HG03159 (cell line): ENCODE results near the gene TTYH3.
"Not testable (repeated sequence)": the region's sequence is repeated elsewhere in the genome, so short reads cannot be mapped to it uniquely, and the experiment has no call there.

Source experiments
- ATAC-seq: cut with Tn5 transposase; IDR thresholded peaks from one replicate; pipeline ENCODE4 v1.9.1; 2021; ENCODE audit warnings: mild to moderate bottlenecking, moderate library complexity; ENCODE audit not compliant: unreplicated experiment

Gene TTYH3

GRCh38 chr7:2662273-2663120 lies 30.7 kb downstream of the TTYH3 start:
- ATAC-seq, result no peak

- no peak for ATAC-seq
Measured at GRCh38 chr7:2663121-2663886, 31.5 kb downstream of the TTYH3 start.

DNA sequence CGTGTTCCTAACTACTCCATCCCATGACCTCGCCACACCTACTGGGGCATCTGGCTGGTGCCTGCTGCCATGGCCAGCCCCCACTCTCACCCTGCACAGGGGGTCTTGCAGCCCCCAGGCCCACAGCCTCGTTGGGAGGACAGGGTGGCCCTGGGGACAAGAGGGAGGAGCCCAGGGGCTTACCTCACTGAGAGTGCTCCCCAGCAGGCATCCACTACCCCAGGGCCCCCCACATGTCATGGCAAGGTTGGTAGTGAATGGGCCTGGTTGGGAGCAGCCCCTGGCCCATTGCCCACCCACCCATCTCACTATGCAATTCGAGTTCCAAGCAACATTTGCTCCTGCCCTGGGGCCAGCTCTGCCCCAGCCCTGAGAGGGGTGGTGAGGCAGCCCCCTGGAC lies 32.2 kb downstream of the TTYH3 start:
- no peak for ATAC-seq

- ATAC-seq, result no peak
Measured at GRCh38 chr7:2665359-2665791, 33.6 kb downstream of the TTYH3 start.

DNA sequence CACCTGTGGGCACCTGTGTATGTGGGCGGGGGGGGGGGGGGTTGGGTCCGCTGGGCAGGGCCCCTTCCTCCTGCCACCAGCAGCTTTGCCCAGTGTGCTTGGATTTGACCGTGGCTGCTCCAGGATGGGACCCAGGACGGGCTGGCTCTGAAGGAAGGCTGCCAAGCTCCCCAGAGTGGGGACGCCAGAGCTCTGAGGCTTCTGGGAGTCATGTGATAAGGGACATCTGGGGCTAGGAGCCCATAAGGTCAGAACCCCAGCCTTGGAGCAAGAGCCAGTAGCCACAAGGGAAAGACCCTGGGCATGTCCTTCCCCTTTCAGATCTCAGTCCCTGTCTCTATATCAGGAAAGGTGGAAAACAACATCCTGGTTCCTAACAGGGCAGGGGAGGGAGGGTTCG lies 34.4 kb downstream of the TTYH3 start:
- ATAC-seq, result no peak

DNA sequence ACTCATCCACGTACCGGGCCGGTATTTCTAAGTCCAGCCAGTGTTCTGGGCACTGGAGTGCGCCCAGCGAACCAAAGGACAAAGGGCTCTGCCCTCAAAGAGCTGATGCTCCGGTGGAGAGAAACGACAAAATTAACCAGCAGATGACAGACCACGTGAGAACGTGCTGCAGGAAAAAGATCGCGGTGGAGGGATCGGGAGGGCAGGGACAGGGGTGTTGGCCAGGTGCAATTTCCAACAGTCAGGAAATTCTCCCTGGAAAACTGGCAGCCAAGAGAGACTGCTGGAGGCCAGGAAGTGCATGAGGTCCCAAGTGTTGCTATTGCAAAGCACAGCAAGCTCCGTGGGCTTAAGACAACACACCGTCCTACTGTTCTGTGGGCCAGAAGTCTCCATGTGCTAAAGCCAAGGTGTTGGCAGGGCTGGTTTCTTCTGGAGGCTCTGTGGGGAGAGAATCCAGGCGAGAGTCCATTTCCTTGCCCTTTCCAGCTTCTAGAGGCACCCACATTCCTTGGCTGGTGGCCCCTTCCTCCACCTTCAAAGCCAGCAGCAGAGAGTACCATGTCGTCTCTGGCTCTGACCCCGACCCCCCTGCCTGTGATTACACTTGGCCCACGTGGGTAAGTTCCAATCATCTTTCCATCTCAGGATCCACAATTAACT lies 34.9 kb downstream of the TTYH3 start:
- ATAC-seq, result no peak

GRCh38 chr7:2667843-2668242 lies 36.1 kb downstream of the TTYH3 start:
- ATAC-seq, result no peak

- ATAC-seq, result no peak
Measured at GRCh38 chr7:2668401-2668800, 36.6 kb downstream of the TTYH3 start.

- ATAC-seq, result no peak
Measured at GRCh38 chr7:2670171-2670570, 38.4 kb downstream of the TTYH3 start.

DNA sequence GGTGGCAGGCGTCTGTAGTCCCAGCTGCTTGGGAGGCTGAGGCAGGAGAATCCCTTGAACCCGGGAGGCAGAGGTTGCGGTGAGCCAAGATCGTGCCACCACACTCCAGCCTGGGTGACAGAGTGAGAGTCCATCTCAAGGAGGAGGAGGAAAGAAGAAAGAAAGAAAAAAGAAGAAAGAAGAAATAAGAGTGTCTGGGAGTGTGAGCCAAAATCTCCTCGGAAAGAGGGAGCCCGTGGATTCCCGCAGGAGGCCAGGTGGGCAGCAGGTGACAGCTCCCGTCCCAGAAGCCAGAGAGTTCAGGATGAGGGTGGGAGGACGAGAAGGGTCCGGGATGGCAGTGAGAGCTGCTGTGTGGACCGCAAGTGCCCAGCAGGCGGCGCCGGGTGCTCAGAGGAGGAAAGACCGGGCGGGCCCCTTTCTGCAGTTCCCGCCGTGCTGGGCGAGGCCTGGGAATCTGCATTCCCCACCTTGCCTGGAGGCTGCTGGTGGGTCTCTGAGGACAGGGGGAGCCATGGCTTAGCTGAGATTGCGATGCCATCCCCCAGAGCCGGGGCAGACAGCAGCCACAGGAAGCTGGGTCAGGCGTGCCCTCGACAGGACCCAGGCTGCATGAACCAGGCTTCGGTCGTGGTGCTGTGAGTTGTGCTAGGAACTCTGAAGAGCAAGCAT lies 39.1 kb downstream of the TTYH3 start:
- no peak for ATAC-seq

- ATAC-seq, result not testable (repeated sequence)
Measured at GRCh38 chr7:2673214-2673613, 41.4 kb downstream of the TTYH3 start.

DNA sequence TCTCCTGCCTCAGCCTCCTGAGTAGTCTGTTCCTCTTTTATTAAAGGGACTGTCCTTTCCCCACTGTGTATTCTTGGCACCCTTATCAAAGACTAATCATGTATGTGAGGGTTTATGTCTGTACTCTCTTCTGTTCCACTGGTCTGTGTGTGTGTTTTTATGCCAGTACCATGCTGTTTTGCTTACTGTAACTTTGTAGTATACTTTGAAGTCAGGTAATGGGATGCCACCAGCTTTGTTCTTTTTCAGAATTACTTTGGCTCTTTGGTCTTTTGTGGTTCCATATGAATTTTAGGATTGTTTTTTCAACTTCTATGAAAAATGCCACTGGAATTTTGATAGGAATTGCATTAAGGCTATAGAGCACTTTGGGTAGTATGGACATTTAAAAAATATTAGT lies 42.1 kb downstream of the TTYH3 start:
- no peak for ATAC-seq

GRCh38 chr7:2675256-2675764 lies 43.5 kb downstream of the TTYH3 start:
- no peak for ATAC-seq

DNA sequence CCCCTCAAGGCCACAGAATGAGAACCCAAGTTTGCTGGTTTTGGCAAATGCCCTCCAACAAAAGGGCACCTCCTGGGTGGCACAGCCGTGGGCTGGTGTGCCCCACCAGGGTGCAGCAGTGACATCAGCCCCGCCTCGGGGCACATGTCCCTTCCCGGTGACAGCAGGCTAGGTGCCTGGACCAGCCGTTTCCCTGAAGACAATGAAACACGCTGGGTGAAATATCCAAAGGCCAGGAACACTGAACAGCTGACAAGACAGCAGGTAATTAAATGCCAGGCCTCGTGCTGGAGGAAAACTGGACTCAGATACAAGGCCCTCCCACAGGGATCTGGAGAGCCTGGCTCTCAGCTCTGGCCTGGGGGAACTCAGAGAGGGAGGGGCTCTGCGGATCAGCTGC lies 44.8 kb downstream of the TTYH3 start:
- ATAC-seq, result not testable (repeated sequence)

- ATAC-seq, result not testable (repeated sequence)
Measured at GRCh38 chr7:2678454-2678853, 46.7 kb downstream of the TTYH3 start.

DNA sequence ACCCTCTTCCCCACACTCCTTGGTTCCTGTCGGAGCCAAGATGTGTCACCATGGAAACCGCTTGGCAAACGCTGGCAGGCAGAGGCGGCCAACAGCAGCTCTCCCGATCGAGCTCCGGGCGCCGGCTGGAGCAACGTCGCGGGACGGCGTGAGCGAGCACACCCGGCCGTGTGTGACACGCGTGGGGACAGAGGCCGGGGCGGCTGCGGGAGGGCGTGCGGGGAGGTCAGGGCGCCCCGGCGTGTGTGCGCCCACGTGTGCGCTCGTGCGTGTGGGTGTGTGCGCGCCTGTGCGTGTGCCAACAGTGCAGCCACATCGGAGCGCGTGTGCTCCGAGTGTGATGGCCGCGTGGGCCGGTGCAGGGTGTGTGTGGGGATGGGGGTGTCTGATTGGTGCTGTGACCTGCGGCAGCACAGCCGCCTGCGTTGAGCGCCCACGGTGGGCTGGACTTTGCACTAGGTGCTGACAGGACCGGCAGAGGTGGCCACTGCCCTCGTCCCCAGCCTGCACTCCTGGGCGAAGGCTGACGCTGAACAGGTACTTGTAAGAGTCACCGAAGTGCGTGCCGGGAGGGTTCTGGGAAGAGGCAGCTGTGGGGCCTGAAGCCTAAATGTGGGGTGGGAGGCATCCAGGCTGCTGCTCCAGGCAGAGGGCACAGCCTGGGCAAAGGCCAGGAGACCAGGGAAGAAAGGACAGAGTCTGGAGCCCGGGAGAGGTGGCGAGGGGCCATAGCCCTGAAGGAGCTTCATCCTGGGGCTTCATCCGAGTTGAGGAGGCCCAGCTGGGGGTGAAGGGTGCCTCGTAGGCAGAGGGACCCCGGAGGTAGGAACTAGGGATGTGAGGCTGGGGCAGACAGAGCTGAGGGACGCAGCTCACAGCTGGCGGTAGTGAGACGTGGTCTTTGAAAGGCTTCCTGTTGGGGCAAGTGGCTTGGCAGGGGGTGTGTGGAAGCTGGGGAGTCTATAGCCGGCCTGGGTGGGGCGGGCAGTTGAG lies 47.6 kb downstream of the TTYH3 start:
- ATAC-seq, result not testable (repeated sequence)

DNA sequence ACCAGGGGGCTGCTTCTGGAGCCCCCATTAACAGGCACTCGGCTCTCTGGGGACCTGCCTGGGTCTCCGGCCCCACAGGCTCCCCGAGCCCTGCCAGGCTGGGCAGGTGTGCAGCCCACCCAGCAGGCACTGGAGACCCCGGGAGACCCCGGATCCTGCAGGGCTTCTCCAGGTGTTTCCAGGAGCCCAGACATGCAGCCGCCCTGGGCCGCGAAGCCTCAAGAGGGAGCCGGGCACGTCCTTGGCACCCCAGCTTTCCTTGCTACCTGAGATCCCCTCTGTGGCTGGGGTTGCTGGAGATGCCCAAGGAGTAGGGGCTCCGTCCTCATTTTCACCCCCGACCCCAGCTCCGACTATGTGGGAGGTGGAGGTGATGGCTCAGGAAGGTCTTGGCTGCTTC lies 48.5 kb downstream of the TTYH3 start:
- ATAC-seq, result no peak

DNA sequence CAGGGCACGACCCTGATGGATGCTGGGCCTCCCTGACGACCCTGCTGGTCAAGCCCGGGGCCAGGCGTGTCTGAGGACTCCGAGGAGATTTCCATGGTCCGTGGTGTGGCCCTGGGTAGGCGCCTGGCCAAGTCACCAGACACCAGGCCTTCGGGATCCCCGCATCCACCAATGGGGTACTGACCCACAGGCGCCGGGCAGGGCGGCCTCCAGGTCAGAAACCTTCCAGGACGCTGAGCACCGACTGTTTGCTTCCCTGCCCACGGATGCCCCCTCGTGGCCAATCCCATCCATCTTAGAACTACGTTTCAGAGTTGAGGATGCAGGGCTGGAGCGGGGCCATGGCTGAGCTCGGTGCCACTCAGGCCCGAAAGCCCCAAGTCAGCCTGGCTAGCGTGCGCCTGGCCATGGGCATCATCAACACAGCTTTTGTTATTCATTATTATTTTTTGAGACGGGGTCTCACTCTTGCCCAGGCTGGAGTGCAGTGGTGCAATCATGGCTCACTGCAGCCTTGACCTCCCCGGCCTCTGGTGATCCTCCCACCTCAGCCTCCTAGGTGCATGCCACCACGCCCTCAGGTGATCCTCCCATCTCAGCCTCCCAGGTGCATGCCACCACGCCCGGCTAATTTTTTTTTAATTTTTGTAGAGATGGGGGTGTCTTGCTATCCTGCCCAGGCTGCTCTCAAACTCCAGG lies 49.2 kb downstream of the TTYH3 start:
- ATAC-seq, result no peak
